B cell (primary cell): Measurements from ENCODE around the gene CNTNAP2. TPM values are rescaled to one million over a fixed set of nuclear protein-coding genes. Genes with fewer than 3 reads are reported as not detected.

Experiments
- ATAC-seq: fragments of 200-7000 bp; cut with Tn5 transposase; one replicate; pipeline ENCODE4 v1.10.0; 2021; ENCODE audit warnings: low read depth, mild to moderate bottlenecking, moderate number of reproducible peaks, moderate library complexity
- CTCF ChIA-PET: fragments of 350-600 bp; sonication (Branson Sonifier 250); formaldehyde crosslinking; loops from one replicate; lab custom pipeline; 2021; ENCODE audit warnings: antibody characterized with exemption, inconsistent platforms; lab: Charles Lee
- POLR2A ChIA-PET: fragments of 350-600 bp; sonication (Branson Sonifier 250); formaldehyde crosslinking; loops from one replicate; lab custom pipeline; 2021; ENCODE audit warnings: antibody characterized with exemption; lab: Charles Lee
- DNase-seq: peaks from one replicate; pipeline ENCODE4 v3.0.0; 2013
- H2AFZ ChIP-seq: 2 replicates; pipeline ENCODE4 v1.6.1; 2012; ENCODE audit warnings: mild to moderate bottlenecking, low read depth, low read length; ENCODE audit not compliant: insufficient read depth, poor library complexity, severe bottlenecking
- H3K27ac ChIP-seq, 2 donors: 1 replicate in 1 of 2; 2 replicates in 1 of 2; pipeline ENCODE4 v1.5.1; 2012 to 2013; ENCODE audit warnings: low read length in 2 of 2, mild to moderate bottlenecking in 2 of 2, moderate library complexity in 1 of 2
- H3K27me3 ChIP-seq, 4 experiments: fragments of 200-600 bp in 1 of 4; sonication (generic) in 1 of 4; replicated peaks in 1 of 4; 1 replicate in 2 of 4; 2 replicates in 2 of 4; pipeline versions ENCODE4 v1.6.1 to v1.7.0; 2013 to 2016; ENCODE audit warnings: low read length in 3 of 4, mild to moderate bottlenecking in 2 of 4, mixed read lengths in 1 of 4, moderate library complexity in 1 of 4; ENCODE audit not compliant: insufficient read depth in 4 of 4, control insufficient read depth in 3 of 4; ENCODE audit errors: control extremely low read depth in 1 of 4
- H3K36me3 ChIP-seq, 2 experiments: replicated peaks in 1 of 2; 1 replicate in 1 of 2; 2 replicates in 1 of 2; pipeline versions ENCODE4 v1.6.1 to v1.7.1; 2013; ENCODE audit warnings: low read length in 1 of 2; ENCODE audit not compliant: insufficient read depth in 2 of 2, control insufficient read depth in 1 of 2; ENCODE audit errors: control extremely low read depth in 1 of 2, extremely low read depth in 1 of 2
- H3K4me1 ChIP-seq, 2 donors: fragments of 200-600 bp in 1 of 2; sonication (generic) in 1 of 2; 1 replicate in 1 of 2; 2 replicates in 1 of 2; pipeline versions ENCODE4 v1.5.1 to v1.6.1; 2013 to 2017; ENCODE audit warnings: low read length in 2 of 2; ENCODE audit not compliant: control insufficient read depth in 2 of 2, insufficient read depth in 2 of 2
- H3K4me2 ChIP-seq: replicated peaks from 2 replicates; pipeline ENCODE3; 2012; ENCODE audit warnings: mild to moderate bottlenecking, low read depth, low read length; ENCODE audit not compliant: poor library complexity, severe bottlenecking
- H3K4me3 ChIP-seq, 5 experiments: fragments of 200-600 bp in 1 of 5; sonication (generic) in 1 of 5; 1 replicate in 3 of 5; 2 replicates in 2 of 5; pipeline versions ENCODE4 v1.5.1 to v1.7.0; 2011 to 2016; ENCODE audit warnings: low read length in 4 of 5, mild to moderate bottlenecking in 4 of 5, low read depth in 2 of 5, control low read depth in 1 of 5, moderate library complexity in 1 of 5; ENCODE audit not compliant: insufficient read depth in 1 of 5; ENCODE audit errors: control extremely low read depth in 1 of 5, extremely low read depth in 1 of 5
- H3K79me2 ChIP-seq: fragments of 200-600 bp; sonication (generic); one replicate; pipeline ENCODE4 v1.6.0; 2016; ENCODE audit warnings: low read length; ENCODE audit not compliant: control insufficient read depth, insufficient read depth
- H3K9ac ChIP-seq: fragments of 200-600 bp; sonication (generic); 2 replicates; pipeline ENCODE4 v1.6.1; 2017; ENCODE audit warnings: mild to moderate bottlenecking, low read length, moderate library complexity
- H3K9me3 ChIP-seq, 3 donors: one replicate each; pipeline versions ENCODE4 v1.6.1 to v1.7.1; 2013; ENCODE audit warnings: low read length in 2 of 3; ENCODE audit not compliant: control insufficient read depth in 2 of 3, insufficient read depth in 1 of 3; ENCODE audit errors: control extremely low read depth in 1 of 3
- H4K20me1 ChIP-seq: 2 replicates; pipeline ENCODE4 v1.6.0; 2012; ENCODE audit warnings: mild to moderate bottlenecking, low read length; ENCODE audit not compliant: insufficient read depth, control insufficient read depth, poor library complexity, severe bottlenecking
- H3K27ac Mint-ChIP-seq: one replicate; pipeline ENCODE4 v1.8.0; 2021; ENCODE audit warnings: mixed read lengths
- H3K27me3 Mint-ChIP-seq: one replicate; pipeline ENCODE4 v1.8.0; 2021; ENCODE audit warnings: mixed read lengths
- H3K4me1 Mint-ChIP-seq: one replicate; pipeline ENCODE4 v1.8.0; 2021; ENCODE audit warnings: mixed read lengths
- H3K4me3 Mint-ChIP-seq: one replicate; pipeline ENCODE4 v1.8.0; 2021; ENCODE audit warnings: mixed read lengths
- H3K9me3 Mint-ChIP-seq: one replicate; pipeline ENCODE4 v1.8.0; 2022; ENCODE audit warnings: mixed read lengths; ENCODE audit not compliant: insufficient read depth
- CTCF ChIP-seq: fragments of 200-600 bp; IDR thresholded peaks from one replicate; pipeline ENCODE4 v1.8.0; 2022; ENCODE audit warnings: antibody characterized with exemption, mild to moderate bottlenecking
- EZH2 ChIP-seq: IDR thresholded peaks from 2 replicates; pipeline ENCODE4 v1.6.1; 2012; ENCODE audit warnings: borderline replicate concordance, low read depth, mild to moderate bottlenecking, moderate library complexity, low read length; ENCODE audit not compliant: insufficient read depth, poor library complexity, severe bottlenecking
- WGBS: methylation state at CpG from one replicate; pipeline ENCODE4 v1.1.5; 2013; ENCODE audit warnings: missing lambda C conversion rate; ENCODE audit not compliant: insufficient coverage; 5-methylcytosine and 5-hydroxymethylcytosine counted together
- intact Hi-C: fragments of 100-400 bp; cut with micrococcal nuclease; formaldehyde crosslinking; loops from one replicate; pipeline ENCODE4 v1.10.0; 2022
- polyA plus RNA-seq: library from polyadenylated mRNA; depleted of rRNA; stranded (reverse); fragments of >200 nt; gene quantifications from 2 replicates; pipeline ENCODE4 v1.2.3, GENCODE V29; 2012
- total RNA-seq, 2 donors: library from RNA; stranded (reverse); fragments of 120-200 nt in 1 of 2; gene quantifications; 1 replicate in 1 of 2; 2 replicates in 1 of 2; pipeline versions ENCODE4 v1.2.3 to v1.2.4, GENCODE V29; 2013 to 2022

The CNTNAP2 gene
- total and polyA plus RNA-seq, 2 donors (not counting 1 experiment from before 2014, with no cell fraction given), result 7.4 to 16.6 TPM

- no peak for TF ChIP-seq EZH2
- no peak for TF ChIP-seq CTCF
- H2AFZ ChIP-seq, result no peak overlapping the region
- H4K20me1 ChIP-seq, result no peaks in the 10 kb centered on the region
- CTCF ChIA-PET, result no interaction called here
- no peak overlapping the region for H3K9ac ChIP-seq
- Mint-ChIP-seq H3K4me1 (peaks cover 27% of the 10 kb centered on the region), H3K27ac (no peak overlapping the region), H3K4me3 (no peak overlapping the region), H3K9me3 (no peaks in the 10 kb centered on the region), H3K27me3 (no peaks in the 10 kb centered on the region)
- no peak overlapping the region for H3K4me2 ChIP-seq
- H3K79me2 ChIP-seq, result no peaks in the 10 kb centered on the region
- POLR2A ChIA-PET, result no interaction called here
- no CpG with 5 or more reads among the region's 6 CpGs for WGBS
- intact Hi-C loops, result no loop called here
- no peak overlapping the region for H3K4me3 ChIP-seq
- ATAC-seq (no peak), DNase-seq (no peak)
- H3K36me3 ChIP-seq, result peaks cover 0 to 7% of the 10 kb centered on the region in 2 experiments
- no peaks in the 10 kb centered on the region for H3K9me3 ChIP-seq
- no peak overlapping the region for H3K27ac ChIP-seq
- peaks cover 3 to 6% of the 10 kb centered on the region in 2 donors for H3K4me1 ChIP-seq
- no peaks in the 10 kb centered on the region for H3K27me3 ChIP-seq
Observed at GRCh38 chr7:148403466-148403993, 2286.9 kb downstream of the CNTNAP2 start.

GRCh38 chr7:148408307-148408706, 2291.7 kb downstream of the CNTNAP2 start:
- Mint-ChIP-seq H3K4me1 (peaks cover 8% of the 10 kb centered on the region), H3K9me3 (no peaks in the 10 kb centered on the region), H3K27me3 (no peaks in the 10 kb centered on the region), H3K27ac (no peak overlapping the region), H3K4me3 (no peak overlapping the region)
- DNase-seq (no peak), ATAC-seq (no peak)
- H3K9ac ChIP-seq, result no peak overlapping the region
- H3K27ac ChIP-seq, result no peak overlapping the region
- H3K4me3 ChIP-seq, result no peak overlapping the region
- CTCF ChIA-PET, result no interaction called here
- H3K9me3 ChIP-seq, result no peaks in the 10 kb centered on the region
- H3K79me2 ChIP-seq, result no peaks in the 10 kb centered on the region
- intact Hi-C loops, result no loop called here
- no peaks in the 10 kb centered on the region for H3K4me1 ChIP-seq
- no peak overlapping the region for H3K4me2 ChIP-seq
- H3K27me3 ChIP-seq, result no peaks in the 10 kb centered on the region
- no peak for TF ChIP-seq CTCF
- TF ChIP-seq EZH2, result no peak
- POLR2A ChIA-PET, result no interaction called here
- peaks cover 0 to 12% of the 10 kb centered on the region in 2 experiments for H3K36me3 ChIP-seq
- WGBS, result no CpG with 5 or more reads among the region's 2 CpGs
- H2AFZ ChIP-seq, result no peak overlapping the region
- H4K20me1 ChIP-seq, result no peaks in the 10 kb centered on the region
